GM10266 (cell line): ENCODE measurements around the gene IQSEC3.
"Not testable (repeated sequence)": the region's sequence is repeated elsewhere in the genome, so short reads cannot be mapped to it uniquely, and the experiment has no call there.

ENCODE experiments used
- DNase-seq: peaks from one replicate; pipeline ENCODE4 v3.0.0; 2012; ENCODE audit errors: extremely low spot score
- CTCF ChIP-seq: IDR thresholded peaks from 2 replicates; pipeline ENCODE4 v1.5.1; 2012; ENCODE audit warnings: mild to moderate bottlenecking, low read depth; ENCODE audit not compliant: control insufficient read depth, insufficient read depth; ENCODE audit errors: missing control alignments

IQSEC3 gene

GRCh38 chr12:45991-46358, 20.6 kb upstream of the IQSEC3 start:
- not testable (repeated sequence) for DNase-seq

- not testable (repeated sequence) for DNase-seq
Measured at GRCh38 chr12:46542-46941, 20.0 kb upstream of the IQSEC3 start.

GRCh38 chr12:47699-48226, 18.8 kb upstream of the IQSEC3 start:
- not testable (repeated sequence) for DNase-seq

DNA sequence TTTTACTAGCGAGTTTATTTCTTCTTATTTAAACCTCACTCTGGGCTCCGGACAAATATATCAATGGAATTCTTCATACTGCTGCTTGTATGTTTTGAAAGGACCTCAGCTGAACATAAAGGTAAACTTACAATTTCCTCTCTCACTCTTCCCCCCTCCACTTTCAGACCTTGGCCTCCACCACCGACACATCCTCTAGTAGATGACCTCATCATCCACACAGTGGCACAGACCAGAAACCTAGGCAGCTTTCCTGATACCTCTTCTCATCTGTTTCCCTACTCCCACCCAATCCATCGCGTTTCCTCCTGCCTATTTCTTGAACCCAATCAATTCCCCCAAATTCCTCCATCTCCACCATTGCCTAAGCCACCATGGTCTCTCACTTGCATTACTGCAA, 17.4 kb upstream of the IQSEC3 start:
- not testable (repeated sequence) for DNase-seq

DNA sequence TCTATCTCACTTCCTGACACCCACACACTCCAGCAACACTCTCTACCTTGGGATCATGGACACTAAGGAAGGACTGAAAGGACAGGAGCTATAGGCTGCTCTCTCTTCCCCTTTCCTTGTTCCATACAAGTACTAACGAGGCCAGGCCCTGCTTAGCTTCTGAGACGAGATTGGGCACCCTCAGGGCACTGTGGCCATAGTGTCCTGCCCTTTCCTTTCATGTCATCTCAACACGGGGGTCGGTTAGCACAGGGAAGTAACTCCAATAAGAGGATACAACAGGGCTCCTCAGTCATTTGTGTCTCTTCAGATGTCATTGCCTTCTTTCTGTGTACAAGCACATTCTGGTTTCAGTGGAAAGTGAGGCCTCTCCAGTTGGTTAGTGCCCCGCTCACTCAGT, 15.5 kb upstream of the IQSEC3 start:
- DNase-seq: not testable (repeated sequence)

DNA sequence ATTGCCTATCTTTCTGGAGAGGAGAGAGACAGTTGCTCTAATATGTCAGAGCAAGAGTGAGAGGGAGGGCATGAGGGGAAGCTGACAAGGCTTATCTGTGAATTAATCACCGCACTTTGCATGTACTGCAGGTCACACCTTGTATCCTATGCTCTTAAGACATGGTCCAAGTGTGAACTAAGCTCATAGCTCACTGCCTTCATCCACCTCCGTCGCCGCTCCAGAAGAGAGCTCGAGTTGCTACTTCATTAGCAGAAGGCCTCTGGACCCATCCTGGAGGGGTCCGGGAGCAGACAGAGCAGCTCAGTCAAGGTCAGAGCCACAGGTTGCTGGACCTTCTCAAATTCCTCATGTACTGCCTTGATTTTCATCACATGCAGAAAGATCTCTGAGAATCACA, 14.6 kb upstream of the IQSEC3 start:
- DNase-seq: not testable (repeated sequence)

- not testable (repeated sequence) for DNase-seq
Measured at GRCh38 chr12:52902-53734, 13.4 kb upstream of the IQSEC3 start.

DNA sequence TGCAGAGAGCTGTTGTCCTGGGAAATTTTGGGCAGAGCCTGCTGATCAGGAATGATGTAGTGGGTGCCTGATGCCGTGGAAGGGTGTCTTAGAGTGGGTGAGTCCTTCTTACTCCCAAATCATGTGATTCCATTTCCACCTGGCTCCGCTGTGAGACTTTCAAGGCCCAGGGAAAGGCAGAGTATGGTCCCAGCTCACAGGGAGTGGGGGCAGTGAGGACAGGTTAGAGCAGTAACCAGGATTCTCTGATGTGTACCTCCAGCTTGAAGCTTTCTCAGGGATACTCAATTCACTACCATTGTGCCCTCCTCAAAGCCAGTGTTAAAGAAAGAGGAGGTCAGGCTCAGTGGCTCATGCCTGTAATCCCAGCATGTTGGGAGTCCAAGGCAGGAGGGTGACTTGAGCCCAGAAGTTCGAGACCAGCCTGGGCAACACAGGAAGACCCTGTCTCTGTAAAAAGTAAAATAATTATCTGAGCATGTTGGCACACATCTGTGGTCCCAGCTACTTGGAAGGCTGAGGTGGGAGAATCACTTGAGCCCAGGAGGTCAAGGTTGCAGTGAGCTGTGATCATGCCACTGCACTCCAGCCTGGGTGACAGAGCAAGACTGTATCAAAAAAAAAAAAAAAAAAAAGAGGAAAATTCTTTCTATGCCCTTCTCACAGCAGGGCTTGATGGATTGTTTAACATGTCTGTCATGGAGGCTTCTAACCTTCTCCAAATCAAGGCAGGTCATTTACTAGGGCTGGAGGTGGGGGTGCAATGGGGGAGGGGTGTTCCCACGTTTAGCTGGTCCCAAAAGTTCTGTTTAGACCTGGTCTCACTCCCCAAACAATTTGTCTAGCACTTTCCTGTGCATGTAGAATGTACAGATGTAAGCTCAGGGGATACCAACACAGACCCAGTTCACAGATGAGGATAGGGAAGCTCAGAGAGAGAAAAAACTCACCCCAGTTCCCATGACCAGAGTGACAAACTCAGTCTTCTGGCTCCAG, 12.5 kb upstream of the IQSEC3 start:
- TF ChIP-seq CTCF: no peak
- DNase-seq: no peak

DNA sequence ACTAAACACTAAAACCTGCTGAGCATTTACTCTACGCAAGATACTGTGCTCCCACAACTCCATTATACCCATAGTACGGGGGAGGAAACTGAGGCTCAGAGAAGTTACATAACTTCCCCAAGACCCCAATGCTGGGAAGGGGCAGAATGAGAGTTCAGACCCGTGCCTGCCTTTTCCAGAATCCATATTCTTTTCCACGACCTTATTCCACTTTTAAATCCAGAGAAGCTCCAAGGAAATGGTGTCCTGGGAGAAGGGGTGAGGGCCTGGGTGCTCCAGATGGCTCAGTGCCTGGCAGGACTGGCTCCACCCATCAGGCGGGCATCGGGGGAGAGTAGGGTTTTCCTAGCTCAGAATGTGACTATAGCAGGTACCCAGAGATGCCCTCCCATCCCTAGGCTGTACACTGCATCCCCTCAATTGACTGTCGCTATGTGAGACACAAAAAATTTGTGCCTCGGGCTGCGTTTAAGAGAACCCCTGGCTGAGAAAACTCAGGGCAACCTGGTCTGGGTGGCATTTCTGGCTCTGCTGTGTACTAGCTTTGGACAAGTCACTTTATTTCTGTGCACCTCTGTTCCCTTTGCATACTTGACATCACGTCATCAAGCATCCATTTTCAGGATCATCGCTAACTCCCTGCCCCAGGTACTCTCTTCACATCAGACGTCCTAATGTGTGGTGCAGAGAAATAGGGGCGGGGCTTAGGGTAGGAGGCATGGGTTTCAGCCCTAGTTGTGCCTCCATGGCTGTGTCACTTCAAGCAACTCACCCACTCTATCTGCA, 11.6 kb upstream of the IQSEC3 start:
- no peak for DNase-seq
- no peak for TF ChIP-seq CTCF

GRCh38 chr12:56683-57346, 9.8 kb upstream of the IQSEC3 start:
- no peak for DNase-seq
- TF ChIP-seq CTCF: no peak
